ENCODE data around the gene SRRT. TPM values are rescaled to one million over a fixed set of nuclear protein-coding genes. Genes with fewer than 3 reads are reported as not detected.
"Not testable (repeated sequence)": the region's sequence is repeated elsewhere in the genome, so short reads cannot be mapped to it uniquely, and the experiment has no call there.

Gene SRRT
- total and polyA plus RNA-seq, 2 donors (not counting 3 experiments of a cell fraction or from before 2014, with no cell fraction given) = 58.6 to 199 TPM

GRCh38 chr7:100921039-100921438, 46.1 kb downstream of the SRRT start:
- H3K27ac ChIP-seq (ENCODE audit: insufficient read depth, low read depth, low read length) = no peak overlapping the region
- POLR2A ChIA-PET = no interaction called here
- dilution Hi-C loops (cut with MboI; ENCODE audit: extremely low pct_ligation_motif_present, low sequenced_read_pairs) = no loop called here
- no peak overlapping the region for H3K4me3 ChIP-seq (replicated peaks in 1 of 3; ENCODE audit: insufficient read depth in 1 of 3, low read depth in 1 of 3, low read length in 3 of 3)
- intact Hi-C loops (cut with micrococcal nuclease) = no loop called here
- H2AFZ ChIP-seq (ENCODE audit: low read depth, low read length) = no peak overlapping the region
- CTCF ChIA-PET = no interaction called here
- H4K20me1 ChIP-seq (replicated peaks; ENCODE audit: control insufficient read depth, extremely low read depth, insufficient read depth, low read length) = no peaks in the 10 kb centered on the region
- H3K36me3 ChIP-seq (ENCODE audit: control insufficient read depth in 2 of 2, extremely low read depth in 1 of 2, insufficient read depth in 2 of 2, low read length in 2 of 2) = no peaks in the 10 kb centered on the region
- TF ChIP-seq JUN (IDR thresholded peaks at IDR 0.05; ENCODE audit: borderline replicate concordance, insufficient read depth, insufficient read length, low read depth) (no peak), POLR2AphosphoS5 (IDR thresholded peaks at IDR 0.05; ENCODE audit: insufficient read depth, low read depth, low read length) (no peak), CTCF (IDR thresholded peaks at IDR 0.05; ENCODE audit: extremely low read depth in 1 of 2, insufficient read depth in 1 of 2, low read depth in 1 of 2, low read length in 2 of 2) (no peak), POLR2A (IDR thresholded peaks at IDR 0.05; ENCODE audit: low read depth, low read length) (no peak), FOS (IDR thresholded peaks at IDR 0.05; ENCODE audit: borderline replicate concordance, insufficient read depth, low read length) (no peak), EZH2 (IDR thresholded peaks at IDR 0.05; ENCODE audit: borderline replicate concordance, low read depth, low read length, severe bottlenecking) (no peak), MAX (IDR thresholded peaks at IDR 0.05; ENCODE audit: insufficient read depth, insufficient read length) (no peak), MYC (IDR thresholded peaks at IDR 0.05; ENCODE audit: low read depth, low read length) (no peak), GATA2 (IDR thresholded peaks at IDR 0.05; ENCODE audit: insufficient read depth, insufficient read length, low read depth, low read length) (no peak)
- H3K9ac ChIP-seq (replicated peaks; ENCODE audit: extremely low read depth, insufficient read depth, low read length) = no peak overlapping the region
- H3K4me1 ChIP-seq (ENCODE audit: control insufficient read depth, extremely low read depth, insufficient read depth, low read length) = no peaks in the 10 kb centered on the region
- H3K4me2 ChIP-seq (ENCODE audit: insufficient read depth, low read length) = no peak overlapping the region
- H3K27me3 ChIP-seq (ENCODE audit: control insufficient read depth in 2 of 2, insufficient read depth in 2 of 2, low read length in 2 of 2) = peaks cover 2 to 5% of the 10 kb centered on the region in 2 experiments
- H3K9me1 ChIP-seq (replicated peaks; ENCODE audit: control insufficient read depth, extremely low read depth, insufficient read depth, low read length) = no peaks in the 10 kb centered on the region
- no TSS peak for BruUV-seq (replicated peaks)
- H3K79me2 ChIP-seq (ENCODE audit: control insufficient read depth, insufficient read depth, low read length) = no peaks in the 10 kb centered on the region
- DNase-seq (ENCODE audit: low read depth, low spot score) (no peak), FAIRE-seq (no peak)
- H3K9me3 ChIP-seq (replicated peaks; ENCODE audit: control insufficient read depth, insufficient read depth, low read length) = no peaks in the 10 kb centered on the region

GRCh38 chr7:100923616-100924015, 48.7 kb downstream of the SRRT start:
- BruUV-seq (replicated peaks); H4K20me1 ChIP-seq (replicated peaks; ENCODE audit: control insufficient read depth, extremely low read depth, insufficient read depth, low read length); DNase-seq (ENCODE audit: low read depth, low spot score); H3K36me3 ChIP-seq (ENCODE audit: control insufficient read depth in 2 of 2, extremely low read depth in 1 of 2, insufficient read depth in 2 of 2, low read length in 2 of 2); H3K4me1 ChIP-seq (ENCODE audit: control insufficient read depth, extremely low read depth, insufficient read depth, low read length); H3K9ac ChIP-seq (replicated peaks; ENCODE audit: extremely low read depth, insufficient read depth, low read length); H3K27me3 ChIP-seq (ENCODE audit: control insufficient read depth in 2 of 2, insufficient read depth in 2 of 2, low read length in 2 of 2); H3K4me3 ChIP-seq (replicated peaks in 1 of 3; ENCODE audit: insufficient read depth in 1 of 3, low read depth in 1 of 3, low read length in 3 of 3); H3K4me2 ChIP-seq (ENCODE audit: insufficient read depth, low read length); dilution Hi-C loops (cut with MboI; ENCODE audit: extremely low pct_ligation_motif_present, low sequenced_read_pairs); H3K79me2 ChIP-seq (ENCODE audit: control insufficient read depth, insufficient read depth, low read length); H3K9me1 ChIP-seq (replicated peaks; ENCODE audit: control insufficient read depth, extremely low read depth, insufficient read depth, low read length); CTCF ChIA-PET; intact Hi-C loops (cut with micrococcal nuclease); H3K9me3 ChIP-seq (replicated peaks; ENCODE audit: control insufficient read depth, insufficient read depth, low read length); POLR2A ChIA-PET; H2AFZ ChIP-seq (ENCODE audit: low read depth, low read length); H3K27ac ChIP-seq (ENCODE audit: insufficient read depth, low read depth, low read length); FAIRE-seq: not testable (repeated sequence)
